GM12865 (cell line): Measurements from ENCODE around the gene TRAK1.

ENCODE experiments used
- DNase-seq: peaks from one replicate; pipeline ENCODE4 v3.0.0; 2010; ENCODE audit warnings: low read depth
- H3K4me3 ChIP-seq: 2 replicates; pipeline ENCODE4 v1.5.1; 2011; ENCODE audit warnings: mild to moderate bottlenecking, low read depth, low read length, control low read depth
- TF ChIP-seq, protein P1 (sequence below): IDR thresholded peaks from 2 replicates; pipeline ENCODE4 v1.5.1; 2011; ENCODE audit warnings: low read length, control low read depth, low read depth, inconsistent platforms; ENCODE audit not compliant: insufficient read depth; ENCODE audit errors: missing control alignments

Gene TRAK1

DNA sequence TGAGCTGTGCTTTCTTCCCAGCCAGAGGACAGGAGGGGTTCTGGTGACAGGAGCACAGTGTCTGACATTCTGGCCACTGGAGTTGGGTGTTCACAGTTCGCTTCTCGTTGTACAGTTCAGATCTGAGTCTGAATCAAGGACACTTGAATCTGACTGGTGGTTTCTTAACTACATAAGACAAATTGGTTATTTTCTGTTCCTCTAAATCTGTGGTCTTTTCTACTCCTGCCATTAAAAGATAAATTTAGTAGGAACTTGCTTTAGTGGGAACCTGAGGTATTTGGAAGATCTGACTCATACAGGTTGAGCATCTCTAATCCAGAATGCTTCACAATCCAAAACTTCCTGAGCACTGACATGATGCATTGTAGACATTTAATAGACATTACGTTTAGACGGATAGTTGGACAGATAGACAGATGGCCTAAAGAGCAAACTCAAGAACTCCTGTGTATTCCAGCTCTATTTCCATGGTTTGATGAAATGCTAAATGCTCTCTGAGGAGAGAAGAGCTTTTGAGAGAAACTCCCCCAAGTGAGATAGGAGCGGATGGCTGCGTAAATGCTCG lies 103.9 kb downstream of the TRAK1 start:
- peak; percentile 62 for DNase-seq

DNA sequence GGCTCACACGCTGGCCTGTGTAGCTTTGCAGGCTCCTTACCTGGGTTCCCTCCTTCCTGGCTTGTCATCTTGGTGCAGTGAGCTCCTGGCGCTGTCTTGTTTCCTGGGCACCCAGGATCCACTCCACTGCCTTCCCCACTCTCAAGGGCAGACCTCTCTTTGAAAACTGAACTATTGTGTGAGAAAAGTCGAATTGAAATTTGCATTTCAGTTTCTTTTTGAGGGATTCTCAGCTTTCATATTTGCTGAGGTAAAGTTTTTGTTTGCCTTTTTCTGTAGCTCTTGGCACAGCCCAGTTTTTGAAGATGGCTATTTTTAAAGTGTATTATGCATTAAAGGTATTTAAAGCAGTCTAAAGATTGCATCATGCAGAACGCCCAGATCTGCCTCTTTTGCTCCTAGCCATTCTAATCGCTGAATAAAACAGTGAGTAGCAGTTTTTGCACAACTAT lies 104.7 kb downstream of the TRAK1 start:
- DNase-seq: peak; percentile 90
- TF ChIP-seq, protein P1, sequence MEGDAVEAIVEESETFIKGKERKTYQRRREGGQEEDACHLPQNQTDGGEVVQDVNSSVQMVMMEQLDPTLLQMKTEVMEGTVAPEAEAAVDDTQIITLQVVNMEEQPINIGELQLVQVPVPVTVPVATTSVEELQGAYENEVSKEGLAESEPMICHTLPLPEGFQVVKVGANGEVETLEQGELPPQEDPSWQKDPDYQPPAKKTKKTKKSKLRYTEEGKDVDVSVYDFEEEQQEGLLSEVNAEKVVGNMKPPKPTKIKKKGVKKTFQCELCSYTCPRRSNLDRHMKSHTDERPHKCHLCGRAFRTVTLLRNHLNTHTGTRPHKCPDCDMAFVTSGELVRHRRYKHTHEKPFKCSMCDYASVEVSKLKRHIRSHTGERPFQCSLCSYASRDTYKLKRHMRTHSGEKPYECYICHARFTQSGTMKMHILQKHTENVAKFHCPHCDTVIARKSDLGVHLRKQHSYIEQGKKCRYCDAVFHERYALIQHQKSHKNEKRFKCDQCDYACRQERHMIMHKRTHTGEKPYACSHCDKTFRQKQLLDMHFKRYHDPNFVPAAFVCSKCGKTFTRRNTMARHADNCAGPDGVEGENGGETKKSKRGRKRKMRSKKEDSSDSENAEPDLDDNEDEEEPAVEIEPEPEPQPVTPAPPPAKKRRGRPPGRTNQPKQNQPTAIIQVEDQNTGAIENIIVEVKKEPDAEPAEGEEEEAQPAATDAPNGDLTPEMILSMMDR: no peak
- H3K4me3 ChIP-seq: peak overlapping the region; percentile 64

More for the DNA sequence above, 103.9 kb downstream of the TRAK1 start:
- TF ChIP-seq, protein P1: no peak
- H3K4me3 ChIP-seq: peak overlapping the region; percentile 64

DNA sequence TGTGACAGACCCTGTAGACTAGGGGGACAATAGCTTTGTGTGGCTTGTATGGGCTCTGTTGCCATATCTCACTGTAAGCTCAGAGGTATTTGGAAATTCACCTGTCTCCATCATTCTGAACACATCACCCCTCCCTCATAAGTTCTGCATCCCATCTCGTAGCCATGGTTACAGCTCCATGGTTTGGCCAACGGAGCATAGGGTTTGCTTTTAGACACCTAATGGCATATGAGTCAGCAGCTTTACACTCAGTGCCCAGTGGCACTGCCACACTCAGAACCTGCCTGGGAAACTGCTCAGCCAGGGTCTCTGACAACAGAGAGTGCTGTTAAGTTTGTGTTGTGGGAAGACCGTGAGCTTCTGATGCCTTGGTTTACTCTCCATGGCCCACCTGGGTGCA lies 107.6 kb downstream of the TRAK1 start:
- no peak overlapping the region for H3K4me3 ChIP-seq

DNA sequence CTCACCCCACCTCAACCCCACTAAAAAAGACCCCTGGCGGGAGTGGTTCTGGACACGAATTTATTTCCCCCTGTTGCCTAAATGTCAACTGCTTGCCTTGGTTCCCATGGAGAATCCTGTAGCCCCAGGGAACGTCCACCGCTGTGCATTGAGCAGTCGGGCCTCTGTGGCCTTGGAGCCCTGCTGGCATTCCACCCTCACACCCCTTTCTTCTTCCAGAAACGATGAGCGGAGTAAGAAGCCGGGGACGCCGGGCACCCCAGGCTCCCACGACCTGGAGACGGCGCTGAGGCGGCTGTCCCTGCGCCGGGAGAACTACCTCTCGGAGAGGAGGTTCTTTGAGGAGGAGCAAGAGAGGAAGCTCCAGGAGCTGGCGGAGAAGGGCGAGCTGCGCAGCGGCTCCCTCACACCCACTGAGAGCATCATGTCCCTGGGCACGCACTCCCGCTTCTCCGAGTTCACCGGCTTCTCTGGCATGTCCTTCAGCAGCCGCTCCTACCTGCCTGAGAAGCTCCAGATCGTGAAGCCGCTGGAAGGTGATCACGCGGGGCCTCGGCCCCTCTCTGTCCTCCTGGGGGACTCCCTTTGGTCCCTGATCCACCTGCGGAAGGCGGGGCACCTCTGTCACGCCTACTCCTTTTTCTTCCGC lies 111.2 kb downstream of the TRAK1 start:
- TF ChIP-seq, protein P1: no peak
- DNase-seq: no peak
- no peak overlapping the region for H3K4me3 ChIP-seq

More for the DNA sequence above, 107.6 kb downstream of the TRAK1 start:
- DNase-seq: no peak
- TF ChIP-seq, protein P1: no peak

DNA sequence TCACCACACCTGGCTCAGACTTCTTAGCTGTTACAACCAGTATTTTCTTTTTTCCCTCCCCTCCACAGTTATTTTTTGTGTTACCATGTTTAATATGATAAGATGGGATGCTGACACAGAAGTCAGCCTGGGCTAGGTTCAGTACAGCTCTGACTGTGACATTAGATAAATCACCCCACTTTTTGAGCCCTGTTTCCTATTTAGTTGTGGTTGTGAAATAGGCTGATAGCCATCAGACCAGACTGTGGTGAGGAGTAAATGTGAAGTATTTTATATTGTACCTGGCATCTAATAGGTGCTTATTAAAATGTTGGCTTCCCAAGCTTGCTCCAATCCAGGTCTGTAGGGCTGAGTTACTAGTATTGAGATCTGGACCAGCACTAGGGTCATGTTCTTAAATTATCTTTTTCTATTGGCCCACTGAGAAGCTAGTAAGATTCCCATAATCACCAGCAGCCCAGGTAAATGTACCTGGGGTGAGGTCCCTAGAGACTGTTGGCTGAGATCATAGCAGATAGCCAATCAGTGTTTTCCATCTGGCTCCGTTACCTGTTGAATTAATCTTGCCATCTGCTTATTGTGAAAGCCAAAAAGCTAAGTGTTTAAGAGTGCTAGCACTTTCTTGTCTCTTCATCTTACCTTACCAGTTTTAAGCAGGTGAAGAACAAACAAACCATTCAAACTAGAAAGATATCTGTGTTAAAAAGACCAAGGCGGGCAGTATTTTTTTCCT lies 113.9 kb downstream of the TRAK1 start:
- TF ChIP-seq, protein P1: no peak
- no peak overlapping the region for H3K4me3 ChIP-seq
- DNase-seq: no peak

DNA sequence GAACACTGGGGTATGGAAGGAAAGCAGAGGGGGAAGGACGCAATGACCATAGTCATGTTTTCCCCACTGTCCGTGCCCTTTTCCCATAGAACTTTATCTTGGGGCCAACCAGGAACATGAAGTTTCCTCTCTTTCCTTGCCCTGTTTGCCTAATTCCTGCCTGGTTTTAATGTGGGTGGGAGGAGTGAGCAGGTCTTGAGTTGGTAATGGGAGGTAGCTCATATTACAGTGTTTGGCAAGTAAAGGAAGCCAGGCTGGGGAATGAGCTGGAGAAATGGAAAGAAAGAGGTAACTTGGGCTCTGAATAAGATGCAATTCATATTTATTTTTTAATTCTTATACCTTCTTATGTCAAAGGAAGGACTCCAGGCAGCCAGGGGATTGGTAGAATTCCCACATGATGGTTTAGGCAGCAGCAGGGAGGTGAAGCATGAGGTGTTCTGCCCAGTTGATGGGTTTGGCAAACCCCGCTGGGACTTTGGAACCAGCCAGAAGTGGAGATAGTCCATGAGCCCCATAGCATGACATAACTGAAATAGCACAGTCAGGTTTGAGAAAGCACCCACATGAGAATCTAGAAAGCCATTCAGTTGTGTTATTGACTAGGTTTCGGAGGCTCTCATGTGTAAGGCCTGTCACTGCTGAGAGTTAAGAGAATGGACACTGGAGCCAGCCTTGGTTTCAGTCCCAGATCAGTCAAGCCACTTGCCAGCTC lies 114.8 kb downstream of the TRAK1 start:
- TF ChIP-seq, protein P1: no peak
- DNase-seq: peak; percentile 94
- no peak overlapping the region for H3K4me3 ChIP-seq
